ENCODE data around the gene OAF. TPM values are rescaled to one million over a fixed set of nuclear protein-coding genes. Genes with fewer than 3 reads are reported as not detected.

OAF gene
- polyA plus RNA-seq, 2 of the 4 experiments (the other 2 are of a cell fraction): 3.0 to 3.8 TPM

DNA sequence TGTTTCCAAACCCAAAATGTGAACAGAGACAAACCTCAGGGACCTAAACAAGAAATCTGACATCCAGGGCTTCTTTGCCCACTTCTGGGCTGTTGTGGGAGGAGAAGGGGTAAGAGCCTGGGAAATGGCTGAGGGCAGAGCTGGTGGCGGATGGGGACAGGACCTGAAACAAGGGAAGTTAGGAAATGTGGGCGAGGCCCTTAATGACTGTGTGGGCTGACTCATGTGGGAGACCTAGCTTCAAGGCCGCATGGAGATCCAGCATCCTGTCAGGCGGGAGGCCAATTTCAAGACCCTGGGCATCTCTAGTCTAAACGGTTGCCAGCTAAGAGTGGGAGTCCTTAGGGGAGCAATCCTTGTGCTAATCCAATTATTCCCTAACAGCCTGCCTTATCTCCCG lies 2.1 kb upstream of the OAF start:
- no peak overlapping the region for H3K4me3 ChIP-seq
- ChIA-PET POLR2A (no interaction called here), CTCF (interaction anchor here (1.1 to 2.0 kb wide), 3 partner anchors 10 to 39 kb away, joined by 3 to 5 read pairs (median 4); no protein-coding TSS in a partner anchor)
- ATAC-seq: no peak
- no peak overlapping the region for H3K4me2 ChIP-seq
- H3K27ac ChIP-seq: no peak overlapping the region
- no peak for FAIRE-seq
- WGBS (ENCODE audit: missing lambda C conversion rate): 61% methylated on average over 5 of the region's 6 CpGs
- TF ChIP-seq EP300 (IDR thresholded peaks at IDR 0.05) (no peak), TP53 (CRISPR knock-in tag; IDR thresholded peaks at IDR 0.05) (no peak), JUNB (IDR thresholded peaks at IDR 0.05) (no peak), HEYL (CRISPR knock-in tag; IDR thresholded peaks at IDR 0.05) (no peak), RARB (CRISPR knock-in tag; IDR thresholded peaks at IDR 0.05) (no peak), HDAC2 (IDR thresholded peaks at IDR 0.05) (no peak), POLR2AphosphoS2 (conservative IDR thresholded peaks at IDR 0.05; ENCODE audit: low read length) (no peak), BHLHE40 (IDR thresholded peaks at IDR 0.05; ENCODE audit: low read depth, low read length) (no peak), CEBPB (IDR thresholded peaks at IDR 0.05) (no peak), MAZ (IDR thresholded peaks at IDR 0.05; ENCODE audit: borderline replicate concordance, low read depth, low read length) (no peak), RCOR1 (IDR thresholded peaks at IDR 0.05; ENCODE audit: low read depth, low read length) (no peak)
- TF ChIP-seq, protein P1, sequence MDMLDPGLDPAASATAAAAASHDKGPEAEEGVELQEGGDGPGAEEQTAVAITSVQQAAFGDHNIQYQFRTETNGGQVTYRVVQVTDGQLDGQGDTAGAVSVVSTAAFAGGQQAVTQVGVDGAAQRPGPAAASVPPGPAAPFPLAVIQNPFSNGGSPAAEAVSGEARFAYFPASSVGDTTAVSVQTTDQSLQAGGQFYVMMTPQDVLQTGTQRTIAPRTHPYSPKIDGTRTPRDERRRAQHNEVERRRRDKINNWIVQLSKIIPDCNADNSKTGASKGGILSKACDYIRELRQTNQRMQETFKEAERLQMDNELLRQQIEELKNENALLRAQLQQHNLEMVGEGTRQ (IDR thresholded peaks at IDR 0.05): no peak
- TF ChIP-seq, protein P2, sequence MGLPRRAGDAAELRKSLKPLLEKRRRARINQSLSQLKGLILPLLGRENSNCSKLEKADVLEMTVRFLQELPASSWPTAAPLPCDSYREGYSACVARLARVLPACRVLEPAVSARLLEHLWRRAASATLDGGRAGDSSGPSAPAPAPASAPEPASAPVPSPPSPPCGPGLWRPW (IDR thresholded peaks at IDR 0.05): no peak
- TF ChIP-seq, protein P3, sequence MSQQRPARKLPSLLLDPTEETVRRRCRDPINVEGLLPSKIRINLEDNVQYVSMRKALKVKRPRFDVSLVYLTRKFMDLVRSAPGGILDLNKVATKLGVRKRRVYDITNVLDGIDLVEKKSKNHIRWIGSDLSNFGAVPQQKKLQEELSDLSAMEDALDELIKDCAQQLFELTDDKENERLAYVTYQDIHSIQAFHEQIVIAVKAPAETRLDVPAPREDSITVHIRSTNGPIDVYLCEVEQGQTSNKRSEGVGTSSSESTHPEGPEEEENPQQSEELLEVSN (IDR thresholded peaks at IDR 0.05; ENCODE audit: borderline replicate concordance, low read depth): no peak
- TF ChIP-seq, protein P4, sequence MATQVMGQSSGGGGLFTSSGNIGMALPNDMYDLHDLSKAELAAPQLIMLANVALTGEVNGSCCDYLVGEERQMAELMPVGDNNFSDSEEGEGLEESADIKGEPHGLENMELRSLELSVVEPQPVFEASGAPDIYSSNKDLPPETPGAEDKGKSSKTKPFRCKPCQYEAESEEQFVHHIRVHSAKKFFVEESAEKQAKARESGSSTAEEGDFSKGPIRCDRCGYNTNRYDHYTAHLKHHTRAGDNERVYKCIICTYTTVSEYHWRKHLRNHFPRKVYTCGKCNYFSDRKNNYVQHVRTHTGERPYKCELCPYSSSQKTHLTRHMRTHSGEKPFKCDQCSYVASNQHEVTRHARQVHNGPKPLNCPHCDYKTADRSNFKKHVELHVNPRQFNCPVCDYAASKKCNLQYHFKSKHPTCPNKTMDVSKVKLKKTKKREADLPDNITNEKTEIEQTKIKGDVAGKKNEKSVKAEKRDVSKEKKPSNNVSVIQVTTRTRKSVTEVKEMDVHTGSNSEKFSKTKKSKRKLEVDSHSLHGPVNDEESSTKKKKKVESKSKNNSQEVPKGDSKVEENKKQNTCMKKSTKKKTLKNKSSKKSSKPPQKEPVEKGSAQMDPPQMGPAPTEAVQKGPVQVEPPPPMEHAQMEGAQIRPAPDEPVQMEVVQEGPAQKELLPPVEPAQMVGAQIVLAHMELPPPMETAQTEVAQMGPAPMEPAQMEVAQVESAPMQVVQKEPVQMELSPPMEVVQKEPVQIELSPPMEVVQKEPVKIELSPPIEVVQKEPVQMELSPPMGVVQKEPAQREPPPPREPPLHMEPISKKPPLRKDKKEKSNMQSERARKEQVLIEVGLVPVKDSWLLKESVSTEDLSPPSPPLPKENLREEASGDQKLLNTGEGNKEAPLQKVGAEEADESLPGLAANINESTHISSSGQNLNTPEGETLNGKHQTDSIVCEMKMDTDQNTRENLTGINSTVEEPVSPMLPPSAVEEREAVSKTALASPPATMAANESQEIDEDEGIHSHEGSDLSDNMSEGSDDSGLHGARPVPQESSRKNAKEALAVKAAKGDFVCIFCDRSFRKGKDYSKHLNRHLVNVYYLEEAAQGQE (IDR thresholded peaks at IDR 0.05): no peak
- no peaks in the 10 kb centered on the region for H3K9me3 ChIP-seq
- DNase-seq (ENCODE audit: low read depth in 1 of 2, low spot score in 1 of 2): peak; percentile 20 to 44
- peaks cover 13% of the 10 kb centered on the region; the same call in 2 of the 3 replicates for H3K4me1 ChIP-seq

DNA sequence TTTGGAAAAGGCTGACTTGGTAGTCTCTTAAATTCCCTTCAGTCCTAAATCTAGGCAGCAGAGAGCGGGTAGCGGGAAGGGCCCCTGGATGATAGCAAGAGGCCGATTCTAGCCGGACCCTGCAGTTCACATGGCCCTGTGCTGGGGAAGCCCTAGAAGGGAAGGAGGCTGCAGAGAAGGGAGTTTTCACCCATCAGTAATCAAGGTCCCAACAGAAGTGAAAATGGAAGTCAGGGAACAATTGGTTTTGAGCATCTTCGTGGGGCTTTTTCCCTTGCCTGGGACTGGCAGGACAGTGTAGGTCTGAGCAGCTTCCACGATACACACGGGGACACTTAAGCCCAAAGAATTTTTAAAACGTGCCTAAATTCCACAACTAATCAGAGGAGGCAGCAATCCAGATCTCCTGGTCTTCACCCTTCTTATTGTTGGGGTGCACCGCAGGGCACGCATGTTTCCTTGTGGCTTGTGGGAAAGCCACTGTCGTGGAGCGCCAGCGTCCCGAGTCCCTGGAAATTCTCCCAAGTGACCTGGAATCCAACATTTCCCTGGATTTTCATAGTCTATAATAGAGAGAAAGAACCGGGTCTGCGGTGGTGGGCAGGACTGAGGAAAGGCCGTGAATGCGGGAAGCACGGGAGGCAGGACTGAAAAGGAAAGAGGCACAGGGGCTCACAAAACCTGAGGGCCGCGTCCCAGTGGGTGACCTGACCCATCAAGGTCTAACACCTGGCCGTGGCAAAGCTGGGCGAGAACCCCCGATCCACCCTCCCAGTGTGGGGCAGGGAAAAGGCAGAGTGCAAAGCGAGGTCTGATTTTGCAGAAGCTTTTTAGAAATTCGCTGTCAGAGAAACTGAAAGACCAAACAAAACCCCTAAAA lies 846 bp upstream of the OAF start:
- WGBS (ENCODE audit: missing lambda C conversion rate): 66% methylated on average over 25 of the region's 26 CpGs

More for the DNA sequence above, 846 bp upstream of the OAF start:
- no peak for DNase-seq (ENCODE audit: low read depth in 1 of 2, low spot score in 1 of 2)
- no peak for TF ChIP-seq GATA3 (IDR thresholded peaks at IDR 0.05; ENCODE audit: borderline replicate concordance)
- TF ChIP-seq, protein P5, sequence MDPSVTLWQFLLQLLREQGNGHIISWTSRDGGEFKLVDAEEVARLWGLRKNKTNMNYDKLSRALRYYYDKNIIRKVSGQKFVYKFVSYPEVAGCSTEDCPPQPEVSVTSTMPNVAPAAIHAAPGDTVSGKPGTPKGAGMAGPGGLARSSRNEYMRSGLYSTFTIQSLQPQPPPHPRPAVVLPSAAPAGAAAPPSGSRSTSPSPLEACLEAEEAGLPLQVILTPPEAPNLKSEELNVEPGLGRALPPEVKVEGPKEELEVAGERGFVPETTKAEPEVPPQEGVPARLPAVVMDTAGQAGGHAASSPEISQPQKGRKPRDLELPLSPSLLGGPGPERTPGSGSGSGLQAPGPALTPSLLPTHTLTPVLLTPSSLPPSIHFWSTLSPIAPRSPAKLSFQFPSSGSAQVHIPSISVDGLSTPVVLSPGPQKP (IDR thresholded peaks at IDR 0.05; ENCODE audit: low read depth, low read length): no peak
- no peak for TF ChIP-seq EHMT2 (IDR thresholded peaks at IDR 0.05; ENCODE audit: low read depth)
- TF ChIP-seq TFCP2L1 (CRISPR knock-in tag; IDR thresholded peaks at IDR 0.05): no peak
- TF ChIP-seq EHF (CRISPR knock-in tag; IDR thresholded peaks at IDR 0.05): no peak
- TF ChIP-seq RNF2 (IDR thresholded peaks at IDR 0.05; ENCODE audit: borderline replicate concordance, low read depth): no peak
- TF ChIP-seq HDAC2 (IDR thresholded peaks at IDR 0.05): no peak
- TF ChIP-seq HOXB13 (CRISPR knock-in tag; IDR thresholded peaks at IDR 0.05; ENCODE audit: low read depth): no peak
- Histone ChIP-seq H3K4me1 (peaks cover 13% of the 10 kb centered on the region; the same call in 2 of the 3 replicates), H3K4me2 (peak overlapping the region; percentile 78), H3K4me3 (peak overlapping the region; percentile 82), H3K9me3 (no peaks in the 10 kb centered on the region), H3K27ac (peak overlapping the region; percentile 71 to 91; a peak in 5 of 6 replicates)
- ChIA-PET POLR2A (no interaction called here), CTCF (interaction anchor here (2.0 kb wide), 1 partner anchor 11 kb away, joined by 5 read pairs; no protein-coding TSS in a partner anchor)
- ATAC-seq: peak in 1 of 2 experiments; percentile 12; a peak in 1 of 6 replicates
- FAIRE-seq: no peak

Measured in A549 (cell line).